GM19324 (cell line): Measurements from ENCODE around the gene GPR42.
"Not testable (repeated sequence)": the region's sequence is repeated elsewhere in the genome, so short reads cannot be mapped to it uniquely, and the experiment has no call there.

Experiments
- ATAC-seq: cut with Tn5 transposase; IDR thresholded peaks from one replicate; pipeline ENCODE4 v1.9.1; 2021; ENCODE audit warnings: mild to moderate bottlenecking, moderate library complexity; ENCODE audit not compliant: unreplicated experiment, low FRiP score

The GPR42 gene

DNA sequence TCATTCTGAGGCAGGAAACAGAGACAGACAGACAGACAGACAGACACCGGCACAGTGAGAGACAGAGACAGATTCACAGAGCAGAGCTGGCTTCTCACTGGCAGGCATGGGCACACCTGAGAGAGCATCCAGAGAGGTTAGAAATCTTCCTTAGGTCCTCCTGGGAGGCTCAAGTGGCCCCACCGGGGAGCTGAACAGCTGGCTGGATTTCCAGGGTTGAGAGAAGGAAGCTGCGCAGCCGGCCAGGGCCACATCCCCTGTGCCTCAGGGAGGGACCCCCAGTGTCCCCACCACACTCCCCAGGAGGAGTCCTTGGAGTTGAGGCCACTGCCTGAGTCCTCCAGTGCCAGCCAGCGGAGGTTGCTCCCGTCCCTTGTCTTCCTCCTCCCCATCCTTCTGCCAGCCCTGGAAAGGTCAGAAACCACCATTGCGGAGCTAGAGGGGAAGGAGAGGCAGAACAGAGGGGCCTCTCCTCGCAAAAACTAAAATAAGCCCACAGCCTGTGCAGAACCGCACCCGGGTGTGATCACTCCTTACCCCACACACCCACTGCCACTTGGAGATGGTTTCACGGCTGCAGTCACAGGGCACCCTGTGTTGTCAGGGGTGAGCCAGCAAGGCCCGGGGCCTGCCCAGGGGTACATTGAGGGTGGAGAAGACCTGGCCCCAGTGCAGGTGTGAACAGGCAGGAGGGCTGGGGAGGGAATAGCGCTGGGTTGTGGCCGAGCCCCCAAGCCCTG is 8.4 kb upstream of the GPR42 start:
- ATAC-seq = no peak

GRCh38 chr19:35363001-35363590 is 7.8 kb upstream of the GPR42 start:
- ATAC-seq = no peak

GRCh38 chr19:35363711-35364425 is 7.0 kb upstream of the GPR42 start:
- no peak for ATAC-seq

DNA sequence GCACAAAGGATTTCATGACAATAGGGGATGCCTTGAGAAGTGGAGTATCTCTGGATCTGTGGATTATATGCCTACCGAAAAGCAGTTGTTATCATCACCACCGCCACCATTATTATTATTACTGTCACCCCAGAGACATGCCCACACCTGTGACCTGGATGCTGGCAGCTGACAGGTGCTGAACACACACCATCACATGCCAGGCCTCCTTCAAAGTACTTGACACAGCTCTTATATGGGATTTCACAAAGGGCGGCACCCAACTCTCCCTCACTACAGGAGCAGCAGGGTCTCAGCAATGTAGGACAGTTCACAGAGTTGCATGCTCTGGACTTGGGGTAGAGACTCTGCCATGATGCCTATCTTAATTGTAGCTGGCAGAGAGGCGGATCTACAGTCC is 5.6 kb upstream of the GPR42 start:
- no peak for ATAC-seq

DNA sequence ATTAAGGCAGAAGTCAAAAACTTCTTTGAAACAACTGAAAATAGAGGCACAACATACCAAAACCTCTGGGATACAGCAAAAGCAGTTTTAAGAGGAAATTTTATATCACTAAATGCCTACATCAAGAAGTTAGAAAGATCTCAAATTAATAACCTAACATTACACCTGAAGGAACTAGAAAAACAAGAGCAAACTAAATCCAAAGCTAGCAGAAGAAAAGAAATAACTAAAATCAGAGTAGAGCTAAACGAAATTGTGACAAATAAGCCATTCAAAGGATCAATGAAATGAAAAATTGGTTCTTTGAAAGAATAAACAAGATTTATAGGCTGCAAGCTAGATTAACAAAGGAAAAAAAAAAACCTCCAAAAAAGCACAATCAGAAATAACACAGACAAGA is 2.5 kb upstream of the GPR42 start:
- no peak for ATAC-seq

GRCh38 chr19:35369522-35369921 is 1.3 kb upstream of the GPR42 start:
- ATAC-seq = no peak

- ATAC-seq = no peak
Observed at GRCh38 chr19:35373492-35373891, 2.6 kb downstream of the GPR42 start.

- ATAC-seq = not testable (repeated sequence)
Observed at GRCh38 chr19:35374031-35374430, 3.2 kb downstream of the GPR42 start.

GRCh38 chr19:35375505-35376307 is 4.8 kb downstream of the GPR42 start:
- no peak for ATAC-seq

DNA sequence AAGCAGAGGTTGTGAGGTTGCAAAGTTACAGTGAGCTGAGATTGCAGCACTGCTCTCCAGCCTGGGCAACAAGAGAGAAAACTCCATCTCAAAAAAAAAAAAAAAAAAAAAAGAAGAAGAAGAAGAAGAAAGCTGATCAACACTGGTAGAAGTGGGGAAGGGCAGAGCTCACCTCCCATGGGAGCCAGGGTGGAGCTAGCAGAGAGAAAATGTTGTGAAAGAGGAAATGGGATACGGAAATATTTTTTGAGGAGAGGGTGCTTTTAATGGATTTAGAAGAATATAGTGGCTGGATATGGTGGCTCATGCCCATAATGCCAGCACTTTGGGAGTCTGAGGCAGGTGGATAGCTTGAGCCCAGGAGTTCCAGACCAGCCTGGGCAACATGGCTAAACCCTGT is 6.8 kb downstream of the GPR42 start:
- ATAC-seq = no peak

GRCh38 chr19:35378356-35378755 is 7.5 kb downstream of the GPR42 start:
- no peak for ATAC-seq

DNA sequence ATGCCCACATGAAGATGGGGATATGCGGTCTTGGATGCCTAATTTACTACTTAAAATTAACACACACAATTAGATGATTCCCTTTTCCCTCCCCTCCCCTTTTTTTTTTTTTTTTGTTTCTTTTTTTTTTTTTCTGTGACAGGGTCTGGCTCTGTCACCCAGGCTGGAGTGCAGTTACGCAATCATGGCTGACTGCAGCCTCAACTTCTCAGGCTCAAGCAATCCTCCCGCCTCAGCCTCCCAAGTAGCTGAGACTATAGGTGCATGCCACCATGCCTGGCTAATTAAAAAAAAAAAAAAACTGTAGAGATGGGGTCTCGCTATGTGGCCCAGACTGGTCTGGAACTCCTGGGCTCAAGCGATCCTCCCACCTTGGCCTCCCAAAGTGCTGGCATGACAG is 8.7 kb downstream of the GPR42 start:
- ATAC-seq = not testable (repeated sequence)

DNA sequence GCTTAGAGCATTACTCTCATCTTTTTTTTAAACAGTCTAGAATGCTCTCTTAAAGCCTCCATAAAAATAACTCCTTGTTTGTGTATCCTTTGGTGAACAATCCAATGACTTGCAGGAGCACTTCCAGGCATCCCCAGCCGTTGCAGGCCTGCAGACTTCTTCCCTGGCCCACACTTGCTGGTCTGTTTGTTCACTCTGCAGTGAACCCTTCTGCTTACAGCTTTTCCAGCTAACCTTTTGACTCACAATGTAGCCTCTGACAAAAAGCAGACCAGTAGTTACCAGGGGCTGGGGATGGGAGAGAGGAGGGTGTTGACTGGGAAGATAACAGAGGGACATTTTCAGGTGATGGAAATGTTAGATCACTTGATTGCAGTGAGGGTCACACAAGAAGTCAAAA is 9.1 kb downstream of the GPR42 start:
- no peak for ATAC-seq

DNA sequence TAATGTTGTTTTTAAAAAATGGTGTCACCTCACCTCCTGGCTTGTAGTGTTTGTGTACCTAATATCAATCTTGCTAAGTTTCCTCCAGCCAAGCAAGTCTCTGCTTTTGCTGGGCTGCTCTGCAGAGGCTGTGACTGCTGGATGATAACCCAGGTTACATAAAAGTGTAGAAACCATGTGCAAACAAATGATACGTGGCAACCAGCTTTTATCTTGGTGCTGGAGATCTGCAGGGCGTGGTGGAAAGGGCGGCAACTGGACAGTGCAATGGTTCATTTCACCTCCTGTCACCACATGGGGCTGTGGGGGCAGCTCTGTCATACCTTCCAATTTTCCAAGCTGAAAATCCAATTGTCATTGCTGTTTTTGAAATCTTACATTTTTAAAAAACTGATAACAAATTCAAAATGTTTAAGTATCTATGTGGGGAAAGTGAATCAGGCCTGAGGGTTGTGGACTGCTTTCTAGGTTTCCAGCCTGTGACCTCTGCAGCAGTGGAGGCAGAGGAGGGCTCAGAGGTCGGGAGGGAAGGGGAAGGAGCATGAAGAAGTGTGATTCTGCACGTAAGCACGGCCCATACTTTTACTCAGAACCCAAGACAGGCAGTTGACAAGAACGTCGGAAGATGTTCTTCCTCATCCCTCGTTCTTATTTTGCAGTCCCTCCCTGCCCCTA is 9.7 kb downstream of the GPR42 start:
- ATAC-seq = no peak

DNA sequence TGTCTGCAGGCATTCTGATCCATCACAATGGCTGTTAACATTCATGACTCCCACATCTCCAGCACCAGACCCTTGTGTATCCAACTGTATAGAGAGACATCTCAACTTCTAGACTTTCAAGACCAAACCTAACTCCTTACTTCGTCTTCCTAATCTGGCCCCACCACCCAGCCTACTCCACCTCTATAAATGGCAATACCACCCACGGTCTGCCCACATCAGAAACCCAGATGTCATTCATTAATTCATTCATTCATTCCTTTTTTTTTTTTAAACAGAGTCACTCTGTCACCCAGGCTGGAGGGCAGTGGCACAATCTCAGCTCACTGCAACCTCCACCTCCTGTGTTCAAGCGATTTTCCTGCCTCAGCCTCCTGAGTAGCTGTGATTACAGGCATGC is 10.4 kb downstream of the GPR42 start:
- no peak for ATAC-seq

GRCh38 chr19:35381926-35382325 is 11.1 kb downstream of the GPR42 start:
- no peak for ATAC-seq

DNA sequence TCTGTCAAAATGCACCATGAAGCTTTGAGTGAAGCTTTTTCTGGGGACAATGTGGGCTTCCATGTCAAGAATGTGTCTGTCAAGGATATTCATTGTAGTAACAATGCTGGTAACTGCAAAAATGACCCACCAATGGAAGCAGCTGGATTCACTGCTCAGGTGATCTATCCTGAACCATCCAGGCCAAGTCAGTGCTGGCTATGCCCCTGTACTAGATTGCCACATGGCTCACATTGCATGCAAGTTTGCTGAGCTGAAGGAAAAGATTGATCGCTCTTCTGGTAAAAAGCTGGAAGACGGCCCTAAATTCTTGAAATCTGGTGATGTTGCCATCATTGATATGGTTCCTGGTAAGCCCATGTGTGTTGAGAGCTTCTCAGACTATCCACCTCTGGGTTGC is 12.7 kb downstream of the GPR42 start:
- no peak for ATAC-seq

DNA sequence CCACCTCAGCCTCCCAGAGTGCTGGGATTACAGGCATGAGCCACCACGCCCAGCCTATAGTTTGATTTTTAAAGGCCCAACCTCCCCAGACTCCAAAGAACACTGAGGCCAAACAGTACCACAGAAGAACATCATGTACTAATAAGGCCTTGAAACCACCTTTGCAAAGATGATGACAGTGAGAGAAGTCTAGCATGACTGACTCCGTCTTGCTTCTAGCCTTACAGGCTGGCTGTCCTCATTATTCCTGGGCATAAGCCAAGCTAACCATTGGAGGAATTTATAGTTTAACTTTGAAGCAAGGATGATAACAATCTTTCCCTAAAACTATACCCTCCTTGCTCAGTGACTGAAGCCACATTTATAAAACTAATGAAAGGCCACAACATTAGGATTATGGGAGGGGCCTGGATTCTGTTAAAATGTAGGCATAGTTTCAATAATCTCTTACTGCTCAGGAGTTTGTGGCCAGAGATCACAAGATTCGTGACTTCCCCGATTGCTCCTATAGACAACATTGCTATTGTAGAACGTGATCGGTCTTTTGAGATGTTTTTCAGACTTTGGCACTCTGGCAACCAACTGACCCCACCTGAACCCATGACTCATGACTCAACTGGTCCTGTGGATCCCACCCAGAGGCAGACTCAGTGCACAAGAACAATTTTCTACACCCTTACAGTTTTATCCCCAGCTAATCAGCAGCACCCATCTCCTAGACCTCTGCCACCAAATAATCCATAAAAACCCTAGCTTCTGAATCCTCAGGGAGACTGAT is 17.6 kb downstream of the GPR42 start:
- ATAC-seq = no peak

DNA sequence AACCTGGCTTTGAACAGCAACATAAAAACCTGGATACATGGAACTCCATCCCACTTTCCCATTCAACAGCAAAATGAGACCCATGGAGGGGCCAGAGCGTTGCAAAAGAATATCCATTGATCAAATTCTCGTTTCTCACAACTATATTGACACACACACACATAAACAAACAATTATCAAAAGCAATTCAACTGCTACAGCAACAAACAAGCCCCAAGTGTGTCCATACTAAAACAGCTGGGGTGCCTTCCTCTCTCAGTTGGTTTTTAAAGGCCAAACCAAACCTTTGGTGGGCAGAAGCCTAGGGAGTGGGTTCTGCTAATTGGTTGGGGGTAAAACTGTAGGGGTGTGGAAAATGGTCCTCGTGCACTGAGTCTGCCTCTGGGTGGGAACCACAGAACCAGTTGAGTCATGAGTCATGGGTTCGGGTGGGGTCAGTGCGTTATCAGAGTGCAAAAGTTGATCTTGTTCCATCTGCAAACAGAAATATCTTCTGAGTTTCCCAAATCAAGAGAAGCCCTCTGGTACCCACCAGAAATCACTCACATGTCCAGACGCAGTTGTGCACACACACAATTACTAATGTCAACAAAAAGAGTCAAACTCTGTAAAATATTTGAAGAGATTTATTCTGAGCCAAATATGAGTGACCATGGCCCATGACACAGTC is 18.5 kb downstream of the GPR42 start:
- ATAC-seq = no peak
